NCI-H1105 treated with DMSO at 0.1 percent for 48 hours (cell line): ENCODE data around the gene CHST11.

Experiments
- DNase-seq: peaks from one replicate; lab custom pipeline; 2025; lab: John Stamatoyannopoulos, UW

Gene CHST11

DNA sequence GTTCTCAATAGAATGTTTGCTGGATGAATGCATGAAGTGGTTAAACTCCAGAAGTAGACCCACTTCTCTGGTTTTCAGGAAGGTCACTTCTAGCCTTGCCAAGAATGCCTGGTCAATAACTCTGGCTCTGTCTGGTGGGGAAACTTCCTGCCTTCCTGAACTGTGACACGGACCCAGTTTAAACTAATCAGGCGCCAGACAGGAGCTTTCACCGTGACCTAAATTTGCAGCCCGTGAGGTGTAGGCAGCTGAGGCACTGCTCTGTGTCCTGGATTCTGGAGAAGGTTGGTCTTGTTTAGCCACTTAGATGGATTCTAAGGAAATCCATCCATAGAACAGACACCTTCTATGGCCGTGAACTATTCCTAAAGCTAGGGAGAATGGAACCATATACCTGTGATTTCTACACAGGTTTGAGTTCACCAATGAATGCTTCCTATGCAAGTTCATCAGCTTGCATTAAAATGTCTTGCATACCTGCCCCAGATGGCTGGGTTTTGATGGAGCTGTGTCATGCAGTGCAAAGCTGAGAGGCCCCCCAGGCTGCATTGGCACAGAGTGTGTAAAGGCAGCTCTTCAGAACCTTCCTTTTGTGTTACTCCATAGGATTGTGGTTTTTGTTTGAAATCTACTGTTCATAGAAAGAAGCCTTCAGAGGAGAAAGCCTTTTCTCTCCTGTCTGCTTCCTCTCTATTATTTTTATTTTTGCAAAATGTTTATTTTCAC, 4.4 kb downstream of the CHST11 start:
- no peak for DNase-seq

DNA sequence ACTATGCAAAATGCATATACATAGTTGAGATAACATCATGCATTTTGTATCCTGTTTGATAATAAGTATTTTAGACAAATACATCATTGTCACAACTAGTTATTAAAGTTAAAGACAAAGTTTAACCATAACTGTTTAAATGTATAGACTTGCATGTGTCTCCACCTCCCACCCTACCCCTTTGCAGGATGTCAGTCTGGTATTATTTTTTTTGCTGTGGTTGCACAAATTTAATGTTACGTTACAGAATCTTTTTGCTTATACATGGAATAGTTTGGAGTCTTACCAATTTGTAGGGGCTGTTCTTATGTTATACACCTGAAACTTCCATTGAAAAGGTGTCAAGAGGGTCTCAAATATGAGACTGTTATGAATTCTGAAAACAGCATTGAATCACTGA, 5.6 kb downstream of the CHST11 start:
- DNase-seq, result no peak

DNA sequence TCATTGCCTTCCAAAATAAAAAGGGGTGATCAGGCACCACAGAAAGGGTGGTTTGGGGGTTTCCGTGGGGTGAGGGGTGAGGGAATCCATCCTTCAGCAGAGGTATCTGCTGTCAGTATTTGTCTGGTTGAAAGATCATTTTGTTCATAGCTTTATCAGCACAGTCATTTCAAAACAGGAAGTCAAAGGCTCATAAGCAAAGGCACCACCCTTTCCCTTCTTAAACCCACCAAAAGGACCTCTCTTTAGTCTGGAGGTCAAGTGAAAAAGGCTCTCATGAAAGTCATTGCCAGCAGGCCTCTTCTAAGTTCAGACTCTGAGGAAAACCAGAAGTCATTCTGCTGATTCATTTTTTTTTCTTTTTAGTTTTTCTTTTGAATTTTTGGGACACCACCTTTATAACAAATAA, 6.2 kb downstream of the CHST11 start:
- no peak for DNase-seq

DNA sequence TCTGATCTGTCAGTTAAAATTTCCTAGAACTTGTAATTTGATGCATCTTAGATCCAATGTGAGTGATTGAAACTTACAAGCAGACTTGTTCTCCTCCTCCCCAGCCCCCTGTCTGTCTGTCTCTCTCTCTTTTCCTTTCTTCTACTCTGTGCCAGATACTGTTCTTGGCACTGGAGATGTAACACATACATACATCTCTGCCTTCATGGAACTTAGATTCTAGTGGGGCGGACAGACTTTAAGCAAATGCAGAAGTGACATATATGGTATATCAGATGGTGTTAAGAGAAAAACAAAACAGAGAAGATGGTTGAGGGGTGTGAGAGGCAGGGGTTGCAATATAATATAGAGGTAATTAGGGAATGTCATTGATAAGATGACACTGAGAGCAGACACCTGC, 6.6 kb downstream of the CHST11 start:
- no peak for DNase-seq

DNA sequence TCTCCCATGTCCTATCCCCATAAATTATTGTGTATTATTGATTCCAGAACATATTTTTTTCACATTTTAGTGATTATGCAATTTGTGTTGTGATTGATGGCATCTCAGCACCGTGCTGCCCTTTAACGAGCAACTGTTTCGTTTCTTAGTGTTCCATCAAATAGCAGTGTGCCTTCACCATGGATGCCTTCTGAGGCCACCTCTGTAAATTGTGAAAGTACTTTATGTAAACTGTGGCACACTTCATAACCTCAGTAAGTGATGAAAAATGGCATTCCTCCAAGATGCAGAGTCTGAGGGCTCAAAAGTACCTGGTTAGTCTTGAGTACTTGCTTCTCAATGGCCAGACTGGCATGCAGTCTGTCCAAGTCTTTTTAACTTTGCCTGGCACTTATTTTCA, 8.2 kb downstream of the CHST11 start:
- no peak for DNase-seq

DNA sequence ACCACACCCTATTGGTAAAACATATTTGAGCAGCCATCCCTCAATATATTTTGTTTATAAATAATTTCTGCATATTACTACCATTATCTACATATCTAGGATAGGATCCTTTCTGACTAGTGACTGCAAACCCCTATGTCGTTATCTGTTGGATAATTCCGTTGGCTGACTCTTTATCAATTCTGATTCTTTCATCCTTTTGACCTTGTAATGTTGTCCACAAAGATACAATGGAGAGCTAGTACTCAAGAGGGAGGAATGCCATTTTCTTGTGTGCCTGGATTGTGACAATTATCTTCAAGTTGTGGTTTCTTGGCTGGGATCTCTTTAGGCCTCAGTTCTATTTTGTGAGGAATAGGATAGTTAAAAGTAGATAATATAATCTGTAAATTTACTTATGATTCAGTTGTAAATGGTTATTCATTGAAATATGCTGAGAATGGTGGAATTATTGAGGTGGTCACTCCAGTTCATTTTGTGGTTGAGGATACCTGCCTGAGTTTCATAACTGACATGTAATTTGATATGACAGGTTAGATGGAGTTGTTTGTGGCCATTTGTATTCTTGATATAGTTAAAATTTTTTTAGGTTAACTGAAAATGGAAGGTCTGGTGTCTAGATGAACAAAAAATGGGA, 10.1 kb downstream of the CHST11 start:
- no peak for DNase-seq

DNA sequence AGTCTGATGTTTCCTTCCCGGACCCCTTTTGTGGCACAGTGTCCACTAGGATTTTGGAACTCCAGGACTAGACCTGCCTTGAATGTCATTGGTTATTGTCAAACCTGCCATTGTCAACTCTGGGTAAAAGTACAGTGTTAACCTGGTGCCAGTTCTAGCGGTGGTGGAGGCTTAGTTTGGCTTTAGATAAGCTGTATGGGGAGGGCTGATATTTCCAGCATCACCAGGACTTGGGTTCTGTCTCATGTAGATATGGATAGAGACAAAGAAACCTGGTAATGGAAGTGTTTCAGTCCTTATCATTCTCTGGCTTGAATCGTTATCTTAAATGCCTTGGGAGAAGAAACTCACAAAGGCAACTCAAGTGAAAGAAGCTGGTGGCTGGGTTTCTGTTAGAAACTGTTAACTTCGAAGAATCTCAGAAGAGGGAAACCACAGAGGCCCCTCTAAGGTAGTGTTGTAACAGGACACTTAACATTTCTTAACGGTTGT, 10.6 kb downstream of the CHST11 start:
- no peak for DNase-seq

DNA sequence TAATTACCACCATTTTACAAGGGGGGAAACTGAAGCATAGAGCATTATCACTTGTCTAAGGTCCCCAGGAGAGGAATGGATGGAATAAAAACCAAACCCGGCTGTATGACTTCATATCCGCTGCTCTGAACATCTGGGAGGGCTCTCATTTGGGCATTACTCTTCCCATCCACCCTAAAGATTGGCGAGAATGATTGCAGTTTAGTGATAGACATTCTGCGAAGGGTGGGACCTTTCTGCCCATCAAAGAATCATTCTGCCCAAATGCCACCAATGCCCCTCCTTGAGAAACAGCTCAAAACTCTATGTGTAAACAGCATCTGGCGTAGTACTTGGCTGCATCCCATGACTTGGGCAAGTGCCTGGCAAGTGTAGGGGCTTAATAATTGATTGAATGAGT, 11.6 kb downstream of the CHST11 start:
- no peak for DNase-seq

DNA sequence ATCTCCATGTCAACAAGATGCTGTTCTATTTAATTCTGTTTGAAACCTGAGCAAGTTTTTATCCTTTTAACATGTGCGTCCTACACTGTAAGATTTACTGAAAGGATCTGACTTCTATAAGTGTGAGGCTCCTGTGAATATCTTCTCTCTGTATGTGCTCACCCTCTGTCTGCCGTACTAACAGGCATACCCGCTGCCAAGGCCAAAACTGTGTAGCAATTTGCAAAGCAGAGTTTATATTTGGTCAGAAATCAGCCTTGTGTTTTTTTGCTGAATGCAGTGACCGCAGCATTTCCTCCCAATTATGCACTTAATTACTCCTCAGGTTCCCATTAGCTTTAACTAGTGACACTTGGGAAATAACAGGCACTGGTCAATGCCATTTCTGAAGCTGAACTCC, 12.3 kb downstream of the CHST11 start:
- DNase-seq, result no peak

DNA sequence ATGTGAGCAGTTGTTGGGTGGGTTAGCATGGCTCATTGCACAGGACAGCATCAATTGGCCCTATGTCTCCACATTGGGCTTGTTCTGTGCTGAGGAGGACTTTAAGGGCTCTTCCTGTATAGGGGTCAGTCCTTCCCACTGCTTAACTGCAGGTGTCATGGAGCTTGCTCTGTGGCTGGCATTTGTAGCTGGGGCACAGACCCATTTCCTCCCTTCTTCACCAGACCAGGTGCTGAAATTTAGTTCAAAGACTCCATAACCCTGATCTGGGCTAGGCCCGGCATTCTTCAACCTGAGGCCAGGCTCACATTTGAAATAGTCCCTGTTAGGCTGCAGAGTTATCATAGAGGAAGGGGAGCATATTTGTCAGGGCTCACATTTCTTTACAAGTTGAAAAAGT, 12.8 kb downstream of the CHST11 start:
- DNase-seq, result no peak

DNA sequence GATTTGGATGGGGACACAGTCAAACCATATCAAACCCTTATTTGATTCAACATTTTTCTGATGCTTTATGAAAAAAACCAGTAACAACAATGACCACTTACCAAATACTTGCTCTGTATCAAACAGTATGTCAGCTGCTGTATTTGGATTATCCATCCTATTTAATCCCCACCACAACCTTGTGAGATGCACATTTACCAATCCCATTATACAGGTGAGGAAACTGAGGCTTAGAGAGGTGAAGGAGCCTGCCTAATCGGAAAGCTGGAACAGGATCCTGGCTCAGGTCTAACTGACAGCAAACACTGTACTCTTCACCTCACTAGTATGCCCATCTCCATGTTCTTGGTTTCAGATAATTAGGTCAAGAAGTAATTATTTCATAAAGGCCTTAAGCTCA, 13.8 kb downstream of the CHST11 start:
- DNase-seq, result no peak

DNA sequence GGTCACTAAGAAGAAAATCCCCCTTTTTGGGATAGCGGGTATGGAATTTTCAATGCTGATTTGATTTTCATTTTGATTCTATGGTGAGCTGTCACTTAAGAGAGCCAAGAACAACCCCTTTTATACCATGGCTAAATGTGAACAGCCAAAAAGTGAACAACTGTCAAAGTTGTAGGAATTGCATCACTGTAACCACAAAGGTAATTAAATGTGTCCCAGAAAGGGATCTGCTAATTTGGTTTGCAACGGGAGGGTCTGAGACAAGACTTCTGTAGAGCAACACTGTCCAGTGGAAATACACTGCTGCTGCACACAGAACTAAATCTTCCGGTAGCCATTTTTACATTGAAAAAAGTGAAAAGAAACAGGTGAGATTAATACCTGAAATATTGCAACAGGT, 14.6 kb downstream of the CHST11 start:
- no peak for DNase-seq

DNA sequence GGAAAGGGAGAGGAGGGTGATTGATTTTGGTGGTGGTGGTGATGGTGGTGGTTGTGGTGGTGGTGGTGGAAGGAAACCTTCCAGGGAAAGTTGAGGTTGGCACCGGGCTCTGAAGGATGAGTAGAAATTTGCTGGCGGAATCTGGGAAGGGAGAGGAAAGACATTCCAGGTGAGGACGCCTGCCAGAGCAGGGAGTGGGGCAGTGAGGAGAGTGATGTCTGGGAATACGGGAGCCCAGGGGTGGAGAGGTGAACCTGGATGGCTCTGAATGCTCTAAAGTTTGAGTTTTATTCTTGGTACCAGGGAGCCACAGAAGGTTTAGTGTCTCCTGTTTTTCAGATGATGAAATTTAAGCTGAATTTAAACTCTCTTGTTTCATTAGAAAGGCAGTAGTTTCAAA, 16.0 kb downstream of the CHST11 start:
- no peak for DNase-seq

DNA sequence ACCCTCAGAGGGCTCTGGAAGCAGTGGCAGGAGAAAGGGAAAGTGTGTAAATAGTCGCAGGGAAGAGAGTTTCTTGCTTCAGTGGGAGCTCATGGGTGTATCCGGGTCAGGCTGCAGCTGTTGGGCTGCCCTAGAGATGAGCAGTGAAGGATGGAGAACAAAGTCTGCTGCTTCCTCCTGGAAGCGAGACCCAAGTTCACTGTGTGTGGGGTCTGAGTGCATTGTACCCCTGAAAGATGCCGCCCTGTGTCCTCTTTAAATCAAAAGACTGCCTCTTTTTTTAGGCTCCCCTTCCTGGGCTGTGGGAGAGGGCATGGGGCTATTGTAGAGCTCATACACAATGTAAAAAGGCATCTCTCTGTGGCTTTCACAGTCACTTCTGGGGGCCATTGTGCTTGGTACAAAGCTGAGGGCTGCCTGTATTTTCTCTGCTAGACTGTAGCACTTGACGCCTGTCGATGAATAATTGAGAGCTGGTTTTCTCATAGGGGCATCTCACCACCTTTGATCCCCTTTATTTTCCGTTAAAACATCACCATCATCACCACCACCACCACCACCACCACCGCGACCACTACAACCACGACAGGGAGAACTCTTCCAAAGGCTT, 16.7 kb downstream of the CHST11 start:
- DNase-seq, result no peak

DNA sequence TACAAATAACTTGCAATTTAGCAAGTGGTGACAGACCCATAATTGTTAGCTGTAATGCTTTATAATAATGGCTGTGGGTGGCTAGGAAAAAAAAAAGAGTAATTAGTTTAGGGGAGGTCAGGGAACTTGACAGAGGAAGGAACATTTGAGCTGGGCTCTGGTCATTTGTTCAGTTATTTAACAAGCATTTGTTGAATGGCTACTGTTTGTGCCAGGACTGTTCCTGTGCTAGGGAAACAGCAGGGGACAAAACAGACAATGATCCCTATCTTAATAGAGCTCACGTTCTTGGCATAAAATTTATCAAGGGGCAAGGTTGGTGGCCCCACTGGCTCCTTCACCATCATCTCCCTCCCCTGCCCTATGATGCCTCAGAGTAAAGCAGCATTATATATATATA, 18.5 kb downstream of the CHST11 start:
- DNase-seq, result no peak

DNA sequence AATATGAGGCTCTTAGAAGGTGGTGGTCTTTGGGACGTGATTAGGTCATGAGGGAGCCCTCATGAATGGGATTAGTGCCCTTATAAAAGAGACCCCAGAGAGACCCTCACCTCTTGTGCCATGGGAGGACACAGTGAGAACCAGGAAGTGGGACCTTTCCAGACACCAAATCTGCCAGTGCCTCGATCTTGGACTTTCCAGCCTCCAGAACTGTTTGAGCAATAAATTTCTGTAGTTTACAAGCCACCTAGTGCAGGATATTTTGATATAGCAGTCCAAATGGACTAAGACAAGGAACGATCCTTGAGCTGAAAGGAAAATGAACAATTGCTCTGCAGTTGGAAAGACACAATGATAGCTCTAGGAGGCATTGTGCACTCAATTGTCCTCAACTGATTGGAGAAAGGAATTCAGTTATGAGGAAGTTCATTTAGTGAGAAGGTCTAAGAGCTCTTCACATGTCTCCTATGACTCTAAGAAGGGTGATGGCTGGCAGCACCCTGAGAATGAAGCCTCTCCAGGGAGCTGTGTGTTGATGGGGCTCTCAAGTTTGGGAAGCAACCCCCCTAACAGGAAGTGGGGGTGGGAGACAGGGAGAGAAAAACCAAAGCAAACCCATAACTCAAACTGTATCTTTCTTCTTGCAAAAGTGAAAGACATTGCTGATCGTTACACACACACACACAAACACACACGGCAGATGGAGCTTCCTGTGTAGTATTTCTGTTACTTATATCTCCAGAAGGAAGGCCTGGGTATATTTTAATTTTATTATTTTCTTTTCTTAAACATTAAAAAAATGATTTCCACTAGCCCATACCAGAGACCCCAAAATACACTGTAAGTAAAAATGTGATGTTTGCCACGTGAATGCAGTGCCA, 21.0 kb downstream of the CHST11 start:
- no peak for DNase-seq

DNA sequence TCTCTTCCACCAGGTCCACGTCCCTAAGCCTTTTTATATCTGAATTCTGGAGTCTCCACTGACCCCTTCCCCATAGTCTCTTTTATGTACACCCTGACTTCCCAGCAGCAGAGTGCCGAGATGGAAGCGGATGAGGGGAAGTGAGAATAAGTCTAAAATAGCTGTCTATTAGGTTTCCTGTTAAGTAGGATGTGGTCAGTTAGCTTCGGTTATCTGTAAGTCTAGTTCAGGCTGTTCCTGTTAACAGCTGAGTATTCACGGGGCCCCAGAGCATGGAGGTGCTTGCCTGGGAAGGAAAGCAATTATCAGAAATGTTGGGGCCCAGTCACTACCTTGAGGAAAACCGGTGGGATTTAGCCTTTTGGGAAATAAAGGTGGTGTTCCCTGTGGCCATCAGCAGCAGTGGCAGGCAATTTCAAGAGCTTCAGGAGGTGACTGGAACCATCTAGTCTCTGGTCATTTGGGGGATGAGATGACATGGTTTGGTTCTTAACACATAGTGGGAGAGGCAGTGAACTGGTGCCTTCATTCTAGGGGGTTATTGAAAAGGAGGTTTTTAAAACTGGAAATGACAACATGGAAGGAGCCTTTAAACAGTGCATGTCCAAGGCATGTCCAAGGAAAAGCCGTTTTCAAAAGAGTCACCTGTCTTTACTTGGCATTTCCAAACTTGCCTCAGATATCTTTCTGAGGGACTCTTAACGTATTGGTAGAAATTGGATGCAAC, 21.8 kb downstream of the CHST11 start:
- no peak for DNase-seq

DNA sequence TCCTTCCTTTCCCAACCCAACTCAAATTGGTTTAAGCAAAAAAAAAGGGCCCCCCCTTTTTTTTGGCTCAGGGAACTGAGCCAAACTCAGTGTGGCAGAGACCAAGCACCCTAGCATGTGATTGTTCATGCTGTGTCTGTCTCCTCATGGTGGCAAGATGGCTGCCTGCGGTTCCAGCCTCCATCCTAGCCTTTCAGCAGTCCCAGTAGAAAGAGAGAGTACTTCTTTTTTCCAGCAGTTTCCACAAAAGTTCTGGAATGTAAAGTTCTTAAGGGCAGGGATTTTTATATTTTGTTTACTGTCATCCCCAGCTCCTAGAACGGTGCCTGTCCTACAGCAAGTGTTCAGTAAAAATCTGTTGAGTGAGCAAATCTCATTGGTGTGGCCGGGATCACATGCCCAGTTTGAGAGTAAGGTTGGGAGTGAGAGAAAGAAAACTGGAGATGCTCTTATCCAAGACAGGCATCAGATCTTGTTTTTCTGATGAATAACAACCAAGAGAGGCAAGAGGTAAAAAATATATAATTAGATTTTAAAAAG, 22.4 kb downstream of the CHST11 start:
- no peak for DNase-seq

DNA sequence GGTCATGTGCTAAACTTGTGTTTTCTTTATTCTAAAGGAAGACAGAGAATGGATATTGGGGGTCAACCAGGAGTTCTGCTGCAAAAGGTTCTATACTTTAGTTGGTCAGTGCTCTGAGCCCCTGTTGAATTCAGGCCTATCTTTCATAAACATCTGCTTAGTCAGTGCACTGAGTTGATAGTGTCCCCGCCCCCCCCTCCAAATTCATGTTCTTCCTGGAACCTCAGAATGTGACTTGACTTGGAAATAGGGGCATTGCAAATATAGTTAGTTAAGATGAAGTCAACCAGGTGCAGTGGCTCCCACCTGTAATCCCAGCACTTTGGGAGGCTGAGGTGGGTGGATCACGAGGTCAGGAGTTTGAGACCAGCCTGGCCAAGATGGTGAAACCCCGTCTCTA, 23.3 kb downstream of the CHST11 start:
- no peak for DNase-seq

DNA sequence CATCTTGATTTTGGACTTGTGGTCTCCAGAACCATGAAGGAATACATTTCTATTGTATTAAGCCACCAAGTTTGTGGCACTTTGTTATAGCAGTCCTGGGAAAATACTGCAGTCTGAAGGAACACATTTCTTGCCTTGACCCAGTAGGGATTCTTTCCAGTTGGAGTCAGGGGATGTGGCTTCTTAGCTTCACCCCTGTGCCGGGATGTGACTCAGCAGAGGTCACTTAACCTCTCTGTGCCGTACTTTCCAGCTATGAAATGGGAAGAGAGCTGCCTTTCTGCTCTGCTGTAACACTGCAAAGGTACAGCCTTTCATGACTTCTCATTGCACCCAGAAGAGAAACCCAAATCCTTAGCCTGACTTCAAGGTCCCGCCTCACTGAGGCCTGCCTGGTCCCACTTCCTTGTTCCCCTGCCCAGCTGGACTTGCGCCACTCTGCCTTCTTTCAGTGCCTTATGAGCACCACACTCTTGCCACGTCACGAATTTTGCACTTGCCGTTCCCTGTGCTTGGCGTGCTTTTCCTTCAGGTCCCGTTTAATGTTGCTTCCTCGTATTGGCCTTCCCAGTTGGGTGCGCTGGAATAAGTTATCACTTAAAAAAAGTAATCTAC, 24.2 kb downstream of the CHST11 start:
- DNase-seq, result no peak

DNA sequence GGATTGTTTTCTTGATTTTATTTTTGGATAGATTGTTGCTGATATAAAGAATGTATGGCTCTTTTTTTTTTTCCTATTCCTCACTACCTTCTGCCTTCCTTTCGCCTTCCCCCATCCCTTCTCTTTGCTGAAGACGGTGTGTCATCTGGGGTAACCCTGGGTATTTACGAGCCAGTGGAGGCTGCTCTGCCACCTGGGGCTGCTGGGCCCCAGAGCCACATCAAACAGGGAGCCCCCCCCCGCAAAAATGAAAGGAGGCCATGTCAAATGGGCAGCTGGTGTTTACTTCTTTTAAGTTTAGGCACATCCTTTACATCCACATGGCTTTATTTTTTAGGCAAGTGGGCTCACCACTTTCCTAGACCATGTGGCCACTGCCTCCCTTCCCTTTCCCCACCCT, 25.4 kb downstream of the CHST11 start:
- DNase-seq, result no peak
